Measurements from ENCODE around the gene FADS6. TPM values are rescaled to one million over a fixed set of nuclear protein-coding genes. Genes with fewer than 3 reads are reported as not detected.

The FADS6 gene
- total RNA-seq, 1 experiment from 2014 or later = 1.2 TPM

GRCh38 chr17:74853669-74854068 is 39.8 kb downstream of the FADS6 start:
- H2BK15ac ChIP-seq (ENCODE audit: low read depth, low read length) = no peak overlapping the region
- H3T11ph ChIP-seq (ENCODE audit: low read length) = no peak overlapping the region
- H3K14ac ChIP-seq (ENCODE audit: insufficient read depth, low read length) = no peak overlapping the region
- H2AFZ ChIP-seq (ENCODE audit: low read length) = no peak overlapping the region
- no peak overlapping the region for H2BK12ac ChIP-seq (ENCODE audit: insufficient read length, low read depth, low read length)
- no peak overlapping the region for H4K5ac ChIP-seq (ENCODE audit: insufficient read length, low read depth, low read length)
- peaks cover 9% of the 10 kb centered on the region for H3K23me2 ChIP-seq (ENCODE audit: insufficient read length, low read depth, low read length, poor library complexity, severe bottlenecking)
- no peaks in the 10 kb centered on the region for H3K9me3 Mint-ChIP-seq
- H3K27ac Mint-ChIP-seq = no peak overlapping the region
- H3K9me3 ChIP-seq (ENCODE audit: control insufficient read depth, low read depth, low read length) = no peaks in the 10 kb centered on the region
- no peaks in the 10 kb centered on the region for H3K4me1 ChIP-seq (ENCODE audit: insufficient read depth, low read length)
- H2BK5ac ChIP-seq (ENCODE audit: insufficient read length, low read length) = no peak overlapping the region
- no peak overlapping the region for H2BK20ac ChIP-seq (ENCODE audit: low read depth, low read length, poor library complexity, severe bottlenecking)
- H4K8ac ChIP-seq (replicated peaks; ENCODE audit: insufficient read length, low read depth, low read length) = no peak overlapping the region
- no peaks in the 10 kb centered on the region for H3K79me2 ChIP-seq (ENCODE audit: insufficient read depth, low read length)
- DNase-seq = no peak
- peaks cover 94% of the 10 kb centered on the region for H3K27me3 Mint-ChIP-seq (ENCODE audit: low read depth)
- no peak overlapping the region for H3K18ac ChIP-seq (ENCODE audit: insufficient read length, low read depth, low read length)
- peaks cover 8 to 11% of the 10 kb centered on the region in 2 experiments for H3K4me1 Mint-ChIP-seq
- no peaks in the 10 kb centered on the region for H3K36me3 Mint-ChIP-seq (ENCODE audit: insufficient read depth in 1 of 3, low read depth in 3 of 3)
- no peak overlapping the region for H3K56ac ChIP-seq (ENCODE audit: insufficient read length, low read depth, low read length)
- no peak overlapping the region for H4K91ac ChIP-seq (ENCODE audit: insufficient read length, low read depth, low read length)
- H2BK120ac ChIP-seq (ENCODE audit: low read depth, low read length, poor library complexity, severe bottlenecking) = no peak overlapping the region
- peaks cover 47% of the 10 kb centered on the region for H3K27me3 ChIP-seq (ENCODE audit: insufficient read depth, low read length)
- no peaks in the 10 kb centered on the region for H4K20me1 ChIP-seq (ENCODE audit: control insufficient read depth, insufficient read depth, insufficient read length)
- no peak overlapping the region for H3K9ac ChIP-seq (ENCODE audit: extremely low read depth, insufficient read length, low read length)
- H3K4ac ChIP-seq (ENCODE audit: low read depth, low read length) = no peak overlapping the region
- WGBS (ENCODE audit: extremely low coverage, insufficient read length, low lambda C conversion rate) = no CpG with 5 or more reads among the region's 8 CpGs
- no peaks in the 10 kb centered on the region for H3K79me1 ChIP-seq (ENCODE audit: insufficient read depth, low read depth, low read length, poor library complexity, severe bottlenecking)
- no peak overlapping the region for H3K23ac ChIP-seq (ENCODE audit: insufficient read length, low read depth, low read length)
- no peak for TF ChIP-seq CTCF (conservative IDR thresholded peaks at IDR 0.05)
- no peak overlapping the region for H3K27ac ChIP-seq (ENCODE audit: insufficient read length, low read depth, low read length)
- H3K4me2 ChIP-seq (ENCODE audit: insufficient read depth, insufficient read length, low read length) = no peak overlapping the region
- no peak overlapping the region for H2AK5ac ChIP-seq (ENCODE audit: insufficient read length, low read length)
- H3K4me3 Mint-ChIP-seq = 0 out of 5 replicates have a peak overlapping the region, but pooled peaks of 1 of the 2 experiments have one; percentile 82
